K562 (cell line): ENCODE results near the gene CCT3. TPM values are rescaled to one million over a fixed set of nuclear protein-coding genes. Genes with fewer than 3 reads are reported as not detected.

Experiments used
- PTBP1 ChIP-seq: fragments of 200-400 bp; formaldehyde crosslinking; IDR thresholded peaks from 2 replicates; pipeline ENCODE4 v1.6.1; 2017; ENCODE audit warnings: low read depth, low read length
- RFX7 ChIP-seq: fragments of 250-450 bp; sonication (Bioruptor Pico); IDR thresholded peaks from 2 replicates; pipeline ENCODE4 v1.5.1; 2021; ENCODE audit warnings: mild to moderate bottlenecking
- RNF2 ChIP-seq: sonication (generic); IDR thresholded peaks from 2 replicates; pipeline ENCODE4 v1.6.1; 2016
- ZNF232 ChIP-seq: sonication (generic); formaldehyde crosslinking; IDR thresholded peaks from 2 replicates; pipeline ENCODE4 v1.8.0; 2022; ENCODE audit warnings: mild to moderate bottlenecking, missing genetic modification reagents
- ZNF717 ChIP-seq: fragments of 250-450 bp; sonication (Bioruptor Pico); IDR thresholded peaks from 2 replicates; pipeline ENCODE4 v1.5.0; 2021
- ZNF766 ChIP-seq: fragments of 200-800 bp; sonication (Bioruptor generic); conservative IDR thresholded peaks from 2 replicates; pipeline ENCODE4 v1.6.1; 2016; ENCODE audit warnings: missing genetic modification characterization, missing compliant biosample characterization
- polyA plus RNA-seq, 8 experiments: library from polyadenylated mRNA; depleted of rRNA in 4 of 8; stranded (reverse) in 5 of 8; unstranded in 3 of 8; fragments of >200 nt; fragmentation: Nextera tagmentation in 2 of 8; fragmentation: Illumina TruSeq in 1 of 8; extraction: Ambion mirVana in 2 of 8; extraction: Trizol in 1 of 8; gene quantifications; 2 replicates each; pipeline versions ENCODE4 v1.2.1 to v1.2.3, GENCODE V29; 2011 to 2014; ENCODE audit warnings: inconsistent platforms in 1 of 8, missing spikeins in 1 of 8
- total RNA-seq, 7 experiments: library from RNA; depleted of rRNA in 6 of 7; stranded (reverse); fragments of >200 nt in 6 of 7; fragmentation: Illumina TruSeq in 2 of 7; extraction: Trizol in 2 of 7; gene quantifications; 2 replicates each; pipeline versions ENCODE4 v1.2.1 to v1.2.3, GENCODE V29; 2011 to 2021; ENCODE audit warnings: low replicate concordance in 1 of 7
- TF ChIP-seq, protein P1 (sequence below), 2 experiments: fragments of 450-650 bp; IDR thresholded peaks; 2 replicates each; pipeline ENCODE4 v1.6.1; 2016; ENCODE audit warnings: mild to moderate bottlenecking in 2 of 2, borderline replicate concordance in 1 of 2, low read depth in 1 of 2, moderate library complexity in 1 of 2
- TF ChIP-seq, protein P2 (sequence below): fragments of 250-450 bp; sonication (Bioruptor Pico); IDR thresholded peaks from 2 replicates; pipeline ENCODE4 v1.9.0; 2021; ENCODE audit warnings: mild to moderate bottlenecking, inconsistent platforms
- TF ChIP-seq, protein P3 (sequence below): sonication (generic); formaldehyde crosslinking; IDR thresholded peaks from 2 replicates; pipeline ENCODE4 v1.8.0; 2022; ENCODE audit warnings: mild to moderate bottlenecking, missing genetic modification reagents
- TF ChIP-seq, protein P4 (sequence below): fragments of 450-650 bp; IDR thresholded peaks from one replicate; pipeline ENCODE4 v1.6.1; 2018; ENCODE audit warnings: mild to moderate bottlenecking, moderate library complexity; ENCODE audit not compliant: partially characterized antibody
- TF ChIP-seq, protein P5 (sequence below): sonication (generic); formaldehyde crosslinking; IDR thresholded peaks from 2 replicates; pipeline ENCODE4 v1.8.0; 2023; ENCODE audit warnings: mild to moderate bottlenecking, missing genetic modification reagents

CCT3 gene
- total and polyA plus RNA-seq, 9 of the 15 experiments (the other 6 are each of a cell fraction or from before 2014, with no cell fraction given) = 475 to 1,167 (median 610) TPM

DNA sequence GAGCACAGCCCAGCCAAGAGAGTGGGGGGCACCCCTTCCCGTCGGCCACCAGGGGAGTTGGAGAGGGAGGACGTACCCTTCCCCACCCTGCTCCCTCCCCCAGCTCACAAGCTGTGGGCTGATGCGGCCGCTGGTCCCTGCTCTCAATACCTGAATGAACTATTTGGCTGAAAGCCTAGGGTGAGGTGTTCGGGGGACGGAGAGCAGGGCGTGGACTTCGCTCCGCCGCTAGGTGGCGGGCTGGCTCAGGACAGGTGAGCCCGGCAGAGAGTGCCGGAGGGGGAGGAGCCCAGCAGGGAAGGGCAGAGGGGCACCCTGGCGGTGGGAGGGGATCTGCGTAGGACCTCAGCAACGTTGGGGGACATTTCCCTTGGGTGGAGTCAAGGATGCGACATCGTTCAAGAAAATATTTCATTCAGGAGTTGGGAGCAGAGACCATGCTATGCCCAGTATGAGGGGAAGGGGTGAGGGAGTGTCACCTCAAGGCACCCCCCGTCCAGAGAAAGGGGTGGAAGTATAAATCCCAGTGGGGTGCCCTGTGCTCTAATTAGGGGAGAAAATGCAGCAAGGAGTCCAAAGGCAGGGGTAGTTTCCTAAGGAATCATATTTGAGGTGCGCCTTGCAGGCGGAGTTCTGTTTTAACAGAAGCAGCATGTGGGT is 18.9 kb upstream of the CCT3 start (continued):
- TF ChIP-seq, protein P1, sequence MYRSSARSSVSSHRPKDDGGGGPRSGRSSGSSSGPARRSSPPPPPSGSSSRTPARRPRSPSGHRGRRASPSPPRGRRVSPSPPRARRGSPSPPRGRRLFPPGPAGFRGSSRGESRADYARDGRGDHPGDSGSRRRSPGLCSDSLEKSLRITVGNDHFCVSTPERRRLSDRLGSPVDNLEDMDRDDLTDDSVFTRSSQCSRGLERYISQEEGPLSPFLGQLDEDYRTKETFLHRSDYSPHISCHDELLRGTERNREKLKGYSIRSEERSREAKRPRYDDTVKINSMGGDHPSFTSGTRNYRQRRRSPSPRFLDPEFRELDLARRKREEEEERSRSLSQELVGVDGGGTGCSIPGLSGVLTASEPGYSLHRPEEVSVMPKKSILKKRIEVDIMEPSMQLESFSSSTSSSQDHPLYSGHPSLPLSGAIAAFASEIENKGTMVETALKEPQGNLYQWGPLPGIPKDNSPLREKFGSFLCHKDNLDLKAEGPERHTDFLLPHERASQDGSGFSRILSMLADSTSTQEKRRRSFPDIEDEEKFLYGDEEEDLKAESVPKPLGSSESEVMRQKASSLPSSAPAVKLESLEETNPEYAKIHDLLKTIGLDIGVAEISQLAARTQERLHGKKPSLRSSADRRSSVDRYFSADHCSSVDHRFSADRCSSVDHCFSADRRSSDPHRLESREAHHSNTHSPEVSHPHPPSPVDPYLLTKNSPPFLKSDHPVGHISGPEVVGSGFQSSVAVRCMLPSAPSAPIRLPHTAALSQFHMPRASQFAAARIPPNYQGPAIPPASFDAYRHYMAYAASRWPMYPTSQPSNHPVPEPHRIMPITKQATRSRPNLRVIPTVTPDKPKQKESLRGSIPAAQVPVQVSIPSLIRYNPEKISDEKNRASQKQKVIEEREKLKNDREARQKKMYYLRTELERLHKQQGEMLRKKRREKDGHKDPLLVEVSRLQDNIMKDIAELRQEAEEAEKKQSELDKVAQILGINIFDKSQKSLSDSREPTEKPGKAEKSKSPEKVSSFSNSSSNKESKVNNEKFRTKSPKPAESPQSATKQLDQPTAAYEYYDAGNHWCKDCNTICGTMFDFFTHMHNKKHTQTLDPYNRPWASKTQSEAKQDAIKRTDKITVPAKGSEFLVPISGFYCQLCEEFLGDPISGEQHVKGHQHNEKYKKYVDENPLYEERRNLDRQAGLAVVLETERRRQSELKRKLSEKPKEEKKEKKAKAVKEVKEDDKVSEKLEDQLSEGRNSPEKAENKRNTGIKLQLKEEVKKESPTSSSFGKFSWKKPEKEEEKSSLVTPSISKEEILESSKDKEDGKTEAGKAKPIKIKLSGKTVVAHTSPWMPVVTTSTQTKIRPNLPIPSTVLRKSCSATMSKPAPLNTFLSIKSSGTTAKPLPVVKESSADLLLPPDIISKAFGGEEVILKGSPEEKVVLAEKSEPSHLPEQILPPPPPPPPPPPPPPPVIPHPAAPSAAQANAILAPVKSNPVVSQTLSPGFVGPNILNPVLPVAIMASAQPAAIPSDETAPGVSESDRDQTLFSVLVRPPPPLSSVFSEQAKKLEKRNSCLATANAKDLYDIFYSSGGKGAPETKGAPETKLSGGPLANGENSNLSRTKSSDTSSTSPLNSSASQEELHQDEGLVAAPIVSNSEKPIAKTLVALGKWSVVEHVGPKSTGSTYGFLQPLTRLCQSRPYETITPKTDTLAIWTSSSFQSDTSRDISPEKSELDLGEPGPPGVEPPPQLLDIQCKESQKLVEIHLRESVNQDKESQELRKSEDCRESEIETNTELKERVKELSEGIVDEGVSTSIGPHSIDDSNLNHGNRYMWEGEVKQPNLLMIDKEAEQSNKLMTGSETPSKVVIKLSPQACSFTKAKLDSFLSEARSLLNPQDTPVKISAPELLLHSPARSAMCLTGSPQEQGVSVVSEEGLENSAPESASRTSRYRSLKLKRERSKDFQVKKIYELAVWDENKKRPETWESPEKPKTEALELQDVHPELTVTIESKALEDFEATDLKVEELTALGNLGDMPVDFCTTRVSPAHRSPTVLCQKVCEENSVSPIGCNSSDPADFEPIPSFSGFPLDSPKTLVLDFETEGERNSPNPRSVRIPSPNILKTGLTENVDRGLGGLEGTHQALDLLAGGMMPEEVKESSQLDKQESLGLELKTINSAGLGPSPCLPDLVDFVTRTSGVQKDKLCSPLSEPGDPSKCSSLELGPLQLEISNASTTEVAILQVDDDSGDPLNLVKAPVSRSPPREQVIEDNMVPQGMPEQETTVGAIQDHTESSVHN (IDR thresholded peaks at IDR 0.05; ENCODE audit: borderline replicate concordance in 1 of 2, low read depth in 1 of 2) = no peak
- TF ChIP-seq, protein P2, sequence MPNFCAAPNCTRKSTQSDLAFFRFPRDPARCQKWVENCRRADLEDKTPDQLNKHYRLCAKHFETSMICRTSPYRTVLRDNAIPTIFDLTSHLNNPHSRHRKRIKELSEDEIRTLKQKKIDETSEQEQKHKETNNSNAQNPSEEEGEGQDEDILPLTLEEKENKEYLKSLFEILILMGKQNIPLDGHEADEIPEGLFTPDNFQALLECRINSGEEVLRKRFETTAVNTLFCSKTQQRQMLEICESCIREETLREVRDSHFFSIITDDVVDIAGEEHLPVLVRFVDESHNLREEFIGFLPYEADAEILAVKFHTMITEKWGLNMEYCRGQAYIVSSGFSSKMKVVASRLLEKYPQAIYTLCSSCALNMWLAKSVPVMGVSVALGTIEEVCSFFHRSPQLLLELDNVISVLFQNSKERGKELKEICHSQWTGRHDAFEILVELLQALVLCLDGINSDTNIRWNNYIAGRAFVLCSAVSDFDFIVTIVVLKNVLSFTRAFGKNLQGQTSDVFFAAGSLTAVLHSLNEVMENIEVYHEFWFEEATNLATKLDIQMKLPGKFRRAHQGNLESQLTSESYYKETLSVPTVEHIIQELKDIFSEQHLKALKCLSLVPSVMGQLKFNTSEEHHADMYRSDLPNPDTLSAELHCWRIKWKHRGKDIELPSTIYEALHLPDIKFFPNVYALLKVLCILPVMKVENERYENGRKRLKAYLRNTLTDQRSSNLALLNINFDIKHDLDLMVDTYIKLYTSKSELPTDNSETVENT = no peak
- TF ChIP-seq RNF2 = no peak
- TF ChIP-seq, protein P3, sequence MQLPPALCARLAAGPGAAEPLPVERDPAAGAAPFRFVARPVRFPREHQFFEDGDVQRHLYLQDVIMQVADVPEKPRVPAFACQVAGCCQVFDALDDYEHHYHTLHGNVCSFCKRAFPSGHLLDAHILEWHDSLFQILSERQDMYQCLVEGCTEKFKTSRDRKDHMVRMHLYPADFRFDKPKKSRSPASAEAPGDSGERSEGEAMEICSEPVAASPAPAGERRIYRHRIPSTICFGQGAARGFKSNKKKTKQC (CRISPR knock-in tag) = no peak
- no peak for TF ChIP-seq ZNF232 (CRISPR knock-in tag)
- TF ChIP-seq ZNF717 (CRISPR knock-in tag) = no peak
- TF ChIP-seq RFX7 (CRISPR knock-in tag) = no peak
- TF ChIP-seq PTBP1 = no peak
- TF ChIP-seq ZNF766 (CRISPR knock-in tag) = no peak
- TF ChIP-seq, protein P4, sequence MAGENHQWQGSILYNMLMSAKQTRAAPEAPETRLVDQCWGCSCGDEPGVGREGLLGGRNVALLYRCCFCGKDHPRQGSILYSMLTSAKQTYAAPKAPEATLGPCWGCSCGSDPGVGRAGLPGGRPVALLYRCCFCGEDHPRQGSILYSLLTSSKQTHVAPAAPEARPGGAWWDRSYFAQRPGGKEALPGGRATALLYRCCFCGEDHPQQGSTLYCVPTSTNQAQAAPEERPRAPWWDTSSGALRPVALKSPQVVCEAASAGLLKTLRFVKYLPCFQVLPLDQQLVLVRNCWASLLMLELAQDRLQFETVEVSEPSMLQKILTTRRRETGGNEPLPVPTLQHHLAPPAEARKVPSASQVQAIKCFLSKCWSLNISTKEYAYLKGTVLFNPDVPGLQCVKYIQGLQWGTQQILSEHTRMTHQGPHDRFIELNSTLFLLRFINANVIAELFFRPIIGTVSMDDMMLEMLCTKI = no peak
- TF ChIP-seq, protein P5, sequence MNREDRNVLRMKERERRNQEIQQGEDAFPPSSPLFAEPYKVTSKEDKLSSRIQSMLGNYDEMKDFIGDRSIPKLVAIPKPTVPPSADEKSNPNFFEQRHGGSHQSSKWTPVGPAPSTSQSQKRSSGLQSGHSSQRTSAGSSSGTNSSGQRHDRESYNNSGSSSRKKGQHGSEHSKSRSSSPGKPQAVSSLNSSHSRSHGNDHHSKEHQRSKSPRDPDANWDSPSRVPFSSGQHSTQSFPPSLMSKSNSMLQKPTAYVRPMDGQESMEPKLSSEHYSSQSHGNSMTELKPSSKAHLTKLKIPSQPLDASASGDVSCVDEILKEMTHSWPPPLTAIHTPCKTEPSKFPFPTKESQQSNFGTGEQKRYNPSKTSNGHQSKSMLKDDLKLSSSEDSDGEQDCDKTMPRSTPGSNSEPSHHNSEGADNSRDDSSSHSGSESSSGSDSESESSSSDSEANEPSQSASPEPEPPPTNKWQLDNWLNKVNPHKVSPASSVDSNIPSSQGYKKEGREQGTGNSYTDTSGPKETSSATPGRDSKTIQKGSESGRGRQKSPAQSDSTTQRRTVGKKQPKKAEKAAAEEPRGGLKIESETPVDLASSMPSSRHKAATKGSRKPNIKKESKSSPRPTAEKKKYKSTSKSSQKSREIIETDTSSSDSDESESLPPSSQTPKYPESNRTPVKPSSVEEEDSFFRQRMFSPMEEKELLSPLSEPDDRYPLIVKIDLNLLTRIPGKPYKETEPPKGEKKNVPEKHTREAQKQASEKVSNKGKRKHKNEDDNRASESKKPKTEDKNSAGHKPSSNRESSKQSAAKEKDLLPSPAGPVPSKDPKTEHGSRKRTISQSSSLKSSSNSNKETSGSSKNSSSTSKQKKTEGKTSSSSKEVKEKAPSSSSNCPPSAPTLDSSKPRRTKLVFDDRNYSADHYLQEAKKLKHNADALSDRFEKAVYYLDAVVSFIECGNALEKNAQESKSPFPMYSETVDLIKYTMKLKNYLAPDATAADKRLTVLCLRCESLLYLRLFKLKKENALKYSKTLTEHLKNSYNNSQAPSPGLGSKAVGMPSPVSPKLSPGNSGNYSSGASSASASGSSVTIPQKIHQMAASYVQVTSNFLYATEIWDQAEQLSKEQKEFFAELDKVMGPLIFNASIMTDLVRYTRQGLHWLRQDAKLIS (CRISPR knock-in tag) = no peak
